Measurements from ENCODE around the gene CFAP410.

The CFAP410 gene

DNA sequence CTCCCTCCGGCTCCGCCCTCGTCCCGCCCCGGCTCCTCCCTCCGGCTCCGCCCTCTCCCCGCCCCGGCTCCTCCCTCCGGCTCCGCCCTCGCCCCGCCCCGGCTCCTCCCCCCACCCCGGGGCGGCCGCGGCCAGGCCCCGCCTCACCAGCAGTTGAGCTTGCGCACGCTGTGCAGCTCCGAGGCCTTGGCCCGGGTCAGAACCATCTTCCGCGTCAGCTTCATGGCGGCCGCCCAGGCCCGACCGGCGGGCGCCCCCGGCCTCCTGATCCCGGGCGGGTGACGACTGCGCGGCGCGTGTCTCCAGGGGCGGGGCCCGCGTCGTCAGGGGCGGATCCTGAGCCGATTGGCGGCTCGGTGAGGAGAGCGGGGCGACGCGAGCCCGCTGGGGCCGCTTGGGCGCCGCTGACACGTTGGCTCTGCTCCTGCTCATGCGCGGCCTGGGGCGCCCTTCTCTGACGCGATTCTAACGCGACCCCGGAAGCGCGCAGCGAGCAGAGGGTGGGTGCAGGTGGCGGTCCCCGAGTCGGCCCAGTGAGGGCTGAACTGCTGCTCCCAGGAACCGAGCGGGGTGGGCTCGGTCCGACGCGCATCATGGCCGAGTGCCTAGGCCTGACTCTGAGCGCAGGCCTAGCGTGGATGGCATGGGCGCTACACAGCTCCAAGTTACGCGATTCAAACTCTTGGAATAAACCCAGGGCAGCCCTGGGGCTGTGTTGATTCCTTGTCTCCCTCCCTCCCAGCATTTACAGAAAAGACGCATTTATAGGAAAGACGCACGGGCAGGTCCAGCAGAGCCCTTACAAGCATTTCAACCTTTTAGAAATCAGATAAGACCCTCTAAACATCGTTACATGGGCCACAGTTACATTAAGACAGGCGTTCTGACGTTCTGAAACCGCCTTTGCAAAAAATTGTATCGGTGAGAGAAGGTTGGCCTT is at the start of gene CFAP410:
CFAP410 (minus strand) TSS at position 420 of the 940 bp plus-strand sequence; CDS start at position 224, 196 bp downstream.
- peak; percentile 99 for DNase-seq (ENCODE audit: low spot score)
- TF ChIP-seq, protein P1, sequence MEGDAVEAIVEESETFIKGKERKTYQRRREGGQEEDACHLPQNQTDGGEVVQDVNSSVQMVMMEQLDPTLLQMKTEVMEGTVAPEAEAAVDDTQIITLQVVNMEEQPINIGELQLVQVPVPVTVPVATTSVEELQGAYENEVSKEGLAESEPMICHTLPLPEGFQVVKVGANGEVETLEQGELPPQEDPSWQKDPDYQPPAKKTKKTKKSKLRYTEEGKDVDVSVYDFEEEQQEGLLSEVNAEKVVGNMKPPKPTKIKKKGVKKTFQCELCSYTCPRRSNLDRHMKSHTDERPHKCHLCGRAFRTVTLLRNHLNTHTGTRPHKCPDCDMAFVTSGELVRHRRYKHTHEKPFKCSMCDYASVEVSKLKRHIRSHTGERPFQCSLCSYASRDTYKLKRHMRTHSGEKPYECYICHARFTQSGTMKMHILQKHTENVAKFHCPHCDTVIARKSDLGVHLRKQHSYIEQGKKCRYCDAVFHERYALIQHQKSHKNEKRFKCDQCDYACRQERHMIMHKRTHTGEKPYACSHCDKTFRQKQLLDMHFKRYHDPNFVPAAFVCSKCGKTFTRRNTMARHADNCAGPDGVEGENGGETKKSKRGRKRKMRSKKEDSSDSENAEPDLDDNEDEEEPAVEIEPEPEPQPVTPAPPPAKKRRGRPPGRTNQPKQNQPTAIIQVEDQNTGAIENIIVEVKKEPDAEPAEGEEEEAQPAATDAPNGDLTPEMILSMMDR (IDR thresholded peaks at IDR 0.05; ENCODE audit: extremely low read depth, insufficient read depth, missing control alignments) = no peak
- in situ Hi-C loops (cut with MboI; ENCODE audit: low pct_unique_long_range_greater_than_20kb, low sequenced_read_pairs, unreplicated experiment) = loop anchor here (25.0 kb wide), 1 partner anchor 448 kb away; no protein-coding TSS in a partner anchor

DNA sequence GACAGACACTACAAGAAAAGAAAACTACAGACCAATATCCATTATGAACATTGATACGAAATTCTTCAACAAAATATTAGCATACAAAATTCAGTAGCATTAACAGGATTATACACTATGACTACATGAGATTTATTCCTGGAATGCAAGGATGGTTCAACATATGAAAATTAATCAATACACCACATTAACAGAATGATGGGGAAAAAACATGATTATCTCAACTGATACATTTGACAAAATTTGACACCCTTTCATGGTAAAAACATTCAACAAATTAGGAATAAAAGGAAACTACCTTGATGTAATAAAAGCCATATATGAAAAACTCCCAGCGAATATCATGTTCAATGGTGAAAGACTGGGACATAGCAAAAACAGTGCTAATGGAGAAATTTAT is 45.8 kb upstream of the CFAP410 start:
- DNase-seq (ENCODE audit: low spot score) = no peak
- in situ Hi-C loops (cut with MboI; ENCODE audit: low pct_unique_long_range_greater_than_20kb, low sequenced_read_pairs, unreplicated experiment) = no loop called here
- TF ChIP-seq, protein P1 (IDR thresholded peaks at IDR 0.05; ENCODE audit: extremely low read depth, insufficient read depth, missing control alignments) = no peak

DNA sequence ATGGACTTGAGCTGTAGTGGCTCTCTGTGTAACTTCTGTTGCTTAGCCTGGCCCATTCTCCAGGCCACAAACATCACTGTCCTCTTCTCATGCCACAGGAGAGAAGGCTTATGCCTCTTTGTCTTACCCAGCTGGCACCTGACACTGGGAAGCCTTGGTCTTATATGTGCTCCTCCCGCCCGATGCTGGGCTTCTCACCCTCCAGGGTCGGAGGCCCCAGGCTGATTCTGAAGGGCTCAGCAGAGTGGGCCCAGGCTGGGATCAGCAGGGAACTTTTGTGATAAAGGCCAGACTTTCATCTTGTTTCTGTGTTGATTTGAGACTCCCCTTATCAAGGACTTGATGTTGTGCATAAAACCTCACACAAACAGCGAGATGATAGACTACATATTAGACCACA is 44.0 kb upstream of the CFAP410 start:
- TF ChIP-seq, protein P1 (IDR thresholded peaks at IDR 0.05; ENCODE audit: extremely low read depth, insufficient read depth, missing control alignments) = no peak
- in situ Hi-C loops (cut with MboI; ENCODE audit: low pct_unique_long_range_greater_than_20kb, low sequenced_read_pairs, unreplicated experiment) = no loop called here
- no peak for DNase-seq (ENCODE audit: low spot score)

DNA sequence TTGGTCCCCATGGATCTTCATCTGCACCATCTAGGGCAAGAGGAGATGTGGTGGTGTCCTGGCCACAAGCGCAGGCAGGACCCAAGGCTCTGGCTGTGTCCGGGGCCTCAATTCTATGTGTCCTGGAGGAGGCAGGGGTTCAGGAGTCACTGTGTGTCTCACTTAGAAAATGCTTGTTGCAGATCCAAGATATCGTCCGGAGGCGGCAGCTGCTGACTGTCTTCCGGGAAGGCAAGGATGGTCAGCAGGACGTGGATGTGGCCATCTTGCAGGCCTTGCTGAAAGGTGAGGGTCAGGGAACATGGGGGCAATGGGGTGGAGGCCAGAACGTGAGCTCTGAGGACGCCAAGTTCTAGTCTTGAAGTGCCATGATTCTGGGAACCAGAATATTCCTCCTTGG is 43.3 kb upstream of the CFAP410 start:
- in situ Hi-C loops (cut with MboI; ENCODE audit: low pct_unique_long_range_greater_than_20kb, low sequenced_read_pairs, unreplicated experiment) = no loop called here
- TF ChIP-seq, protein P1 (IDR thresholded peaks at IDR 0.05; ENCODE audit: extremely low read depth, insufficient read depth, missing control alignments) = no peak
- DNase-seq (ENCODE audit: low spot score) = no peak

DNA sequence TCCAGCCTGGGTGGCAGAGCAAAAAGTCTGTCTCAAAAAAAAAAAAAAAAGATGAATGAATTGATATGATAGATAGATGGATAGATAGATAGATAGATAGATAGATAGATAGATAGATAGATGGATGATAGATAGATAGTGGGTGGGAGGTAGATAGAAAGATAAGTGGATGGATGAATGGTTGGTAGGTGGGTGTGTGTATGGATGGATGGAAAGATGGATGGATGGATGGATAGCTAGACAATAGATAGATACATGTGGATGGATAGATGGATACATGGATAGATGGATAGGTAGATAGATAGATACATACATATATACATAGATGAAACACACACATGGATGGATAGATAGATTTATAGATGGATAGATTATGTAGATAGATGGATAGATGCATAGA is 42.7 kb upstream of the CFAP410 start:
- in situ Hi-C loops (cut with MboI; ENCODE audit: low pct_unique_long_range_greater_than_20kb, low sequenced_read_pairs, unreplicated experiment) = no loop called here
- TF ChIP-seq, protein P1 (IDR thresholded peaks at IDR 0.05; ENCODE audit: extremely low read depth, insufficient read depth, missing control alignments) = no peak
- no peak for DNase-seq (ENCODE audit: low spot score)

DNA sequence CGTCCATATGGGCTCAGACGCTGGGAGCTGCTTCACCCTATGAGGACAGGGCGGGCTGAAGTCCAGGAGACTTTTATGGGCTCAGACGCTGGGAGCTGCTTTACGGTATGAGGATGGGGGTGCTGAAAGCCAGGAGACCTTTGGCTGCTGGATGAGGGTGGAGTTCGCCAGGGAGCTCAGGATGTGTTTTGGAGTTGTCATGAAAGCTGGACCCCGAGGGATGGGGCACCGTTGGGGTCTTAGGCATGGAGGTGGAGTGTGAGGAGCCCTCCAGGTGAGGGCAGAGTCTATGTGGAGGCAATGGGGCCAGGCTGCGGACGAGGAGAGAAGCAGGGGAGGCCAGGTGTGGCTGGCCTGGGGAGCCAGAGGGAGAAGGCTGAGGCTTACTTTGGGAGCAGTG is 41.7 kb upstream of the CFAP410 start:
- no peak for DNase-seq (ENCODE audit: low spot score)
- in situ Hi-C loops (cut with MboI; ENCODE audit: low pct_unique_long_range_greater_than_20kb, low sequenced_read_pairs, unreplicated experiment) = no loop called here
- TF ChIP-seq, protein P1 (IDR thresholded peaks at IDR 0.05; ENCODE audit: extremely low read depth, insufficient read depth, missing control alignments) = no peak

Data from GM13977 (cell line).